ENCODE measurements around the gene PDILT.

DNA sequence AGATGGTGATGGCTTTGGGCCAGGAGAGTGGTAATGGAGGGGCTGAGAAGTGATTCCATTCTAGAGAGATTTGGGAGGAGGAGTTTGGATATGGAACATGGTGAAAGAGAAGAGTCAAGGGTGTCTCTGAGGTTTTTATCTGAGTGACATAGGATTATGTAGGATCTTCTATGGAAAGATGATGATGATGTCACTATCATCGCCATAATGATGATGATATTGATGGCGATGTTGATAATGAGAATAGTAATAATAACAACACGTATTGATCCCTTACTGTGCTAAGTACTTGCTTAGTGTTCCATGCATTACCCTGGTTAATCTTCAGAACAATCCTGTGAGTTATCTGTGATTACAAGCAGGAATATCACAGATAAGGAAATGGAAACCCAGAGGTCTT is 16.6 kb downstream of the PDILT start:
- TF ChIP-seq CBFA2T3 (IDR thresholded peaks at IDR 0.05) (no peak), CEBPG (CRISPR knock-in tag; IDR thresholded peaks at IDR 0.05) (no peak), CEBPG (tag; conservative IDR thresholded peaks at IDR 0.05 in 1 of 2, IDR thresholded peaks at IDR 0.05 in 1 of 2) (no peak), POLR2A (conservative IDR thresholded peaks at IDR 0.05) (no peak), SREBF1 (IDR thresholded peaks at IDR 0.05; ENCODE audit: borderline replicate concordance, low read depth, low read length) (no peak), FOXA1 (IDR thresholded peaks at IDR 0.05; ENCODE audit: borderline replicate concordance) (no peak), ZZZ3 (IDR thresholded peaks at IDR 0.05) (no peak), ERF (CRISPR knock-in tag; IDR thresholded peaks at IDR 0.05) (no peak), YY1 (IDR thresholded peaks at IDR 0.05; ENCODE audit: borderline replicate concordance in 1 of 3, control insufficient read depth in 1 of 3, extremely low read depth in 1 of 3, insufficient read depth in 3 of 3, insufficient read length in 1 of 3, insufficient replicate concordance in 2 of 3, low read depth in 1 of 3, low read length in 2 of 3) (no peak)
- TF ChIP-seq, protein P1, sequence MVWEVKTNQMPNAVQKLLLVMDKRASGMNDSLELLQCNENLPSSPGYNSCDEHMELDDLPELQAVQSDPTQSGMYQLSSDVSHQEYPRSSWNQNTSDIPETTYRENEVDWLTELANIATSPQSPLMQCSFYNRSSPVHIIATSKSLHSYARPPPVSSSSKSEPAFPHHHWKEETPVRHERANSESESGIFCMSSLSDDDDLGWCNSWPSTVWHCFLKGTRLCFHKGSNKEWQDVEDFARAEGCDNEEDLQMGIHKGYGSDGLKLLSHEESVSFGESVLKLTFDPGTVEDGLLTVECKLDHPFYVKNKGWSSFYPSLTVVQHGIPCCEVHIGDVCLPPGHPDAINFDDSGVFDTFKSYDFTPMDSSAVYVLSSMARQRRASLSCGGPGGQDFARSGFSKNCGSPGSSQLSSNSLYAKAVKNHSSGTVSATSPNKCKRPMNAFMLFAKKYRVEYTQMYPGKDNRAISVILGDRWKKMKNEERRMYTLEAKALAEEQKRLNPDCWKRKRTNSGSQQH (CRISPR knock-in tag; IDR thresholded peaks at IDR 0.05), result no peak
